H1 (cell line): Measurements from ENCODE around the gene GCNA. TPM values are rescaled to one million over a fixed set of nuclear protein-coding genes. Genes with fewer than 3 reads are reported as not detected.

Source experiments
- CHD7 ChIP-seq: fragments of 300-600 bp; sonication (generic); IDR thresholded peaks from 2 replicates; pipeline ENCODE4 v1.7.1; 2012; ENCODE audit warnings: low read length, moderate library complexity, mild to moderate bottlenecking, inconsistent platforms; ENCODE audit not compliant: insufficient replicate concordance
- EZH2 ChIP-seq: fragments of 200-600 bp; sonication (generic); IDR thresholded peaks from 2 replicates; pipeline ENCODE4 v1.7.1; 2012; ENCODE audit warnings: low read depth, mild to moderate bottlenecking, moderate library complexity, low read length, inconsistent platforms; ENCODE audit not compliant: severe bottlenecking
- RAD21 ChIP-seq, 2 experiments: IDR thresholded peaks in 1 of 2; conservative IDR thresholded peaks in 1 of 2; 2 replicates each; pipeline ENCODE4 v1.6.1; 2011; ENCODE audit warnings: low read depth in 2 of 2, low read length in 2 of 2, improper control_type of control experiment in 1 of 2, inconsistent platforms in 1 of 2, mild to moderate bottlenecking in 1 of 2, moderate library complexity in 1 of 2
- USF2 ChIP-seq: IDR thresholded peaks from 2 replicates; pipeline ENCODE4 v1.6.1; 2011; ENCODE audit warnings: low read length, improper control_type of control experiment
- polyA plus RNA-seq, 7 experiments: library from polyadenylated mRNA; depleted of rRNA in 3 of 7; stranded (reverse) in 5 of 7; unstranded in 2 of 7; fragments of >200 nt in 5 of 7; fragments of 200-250 nt in 2 of 7; gene quantifications; 1 replicate in 5 of 7; 2 replicates in 1 of 7; 4 replicates in 1 of 7; pipeline versions ENCODE4 v1.2.1 to v1.2.3, GENCODE V29; 2011 to 2013; ENCODE audit warnings: missing spikeins in 2 of 7, mixed read lengths in 2 of 7
- total RNA-seq: library from RNA; stranded (reverse); fragmentation: NEBNext Ultra II Directional; extraction: Animal tissue kit (Norgen Biotek cat#: 25700); gene quantifications from 2 replicates; pipeline ENCODE4 v1.2.1, GENCODE V29; 2021
- TF ChIP-seq, protein P1 (sequence below): IDR thresholded peaks from 2 replicates; pipeline ENCODE4 v1.6.1; 2011; ENCODE audit warnings: low read depth, mild to moderate bottlenecking, low read length; ENCODE audit not compliant: insufficient read depth

The GCNA gene
- total and polyA plus RNA-seq, 2 of the 8 experiments (the other 6 are each of a cell fraction or from before 2014, with no cell fraction given), result 0.41 to 0.95 TPM

- TF ChIP-seq CHD7 (no peak), EZH2 (no peak), RAD21 (IDR thresholded peaks at IDR 0.05 in 1 of 2, conservative IDR thresholded peaks at IDR 0.05 in 1 of 2; ENCODE audit: low read depth in 2 of 2, low read length in 2 of 2) (no peak), USF2 (no peak)
- TF ChIP-seq, protein P1, sequence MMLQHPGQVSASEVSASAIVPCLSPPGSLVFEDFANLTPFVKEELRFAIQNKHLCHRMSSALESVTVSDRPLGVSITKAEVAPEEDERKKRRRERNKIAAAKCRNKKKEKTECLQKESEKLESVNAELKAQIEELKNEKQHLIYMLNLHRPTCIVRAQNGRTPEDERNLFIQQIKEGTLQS, result no peak
- TF ChIP-seq, all 59 proteins: peak for 0
Observed at GRCh38 chrX:71619986-71620385, 41.7 kb downstream of the GCNA start (continued).
